ENCODE measurements around the gene CKS1B. TPM values are rescaled to one million over a fixed set of nuclear protein-coding genes. Genes with fewer than 3 reads are reported as not detected.
"Not testable (repeated sequence)": the region's sequence is repeated elsewhere in the genome, so short reads cannot be mapped to it uniquely, and the experiment has no call there.

Gene CKS1B
- total RNA-seq, 1 donor = 68.2 TPM

- DNase-seq (ENCODE audit: low read depth) = no peak
- TF ChIP-seq CTCF (IDR thresholded peaks at IDR 0.05; ENCODE audit: insufficient read depth, low read depth, low read length) = no peak
- no peak overlapping the region for H3K4me3 ChIP-seq (ENCODE audit: low read depth, low read length)
Measured at GRCh38 chr1:154994269-154994587, 19.7 kb downstream of the CKS1B start.

GRCh38 chr1:154994591-154994990 is 20.1 kb downstream of the CKS1B start:
- TF ChIP-seq CTCF (IDR thresholded peaks at IDR 0.05; ENCODE audit: insufficient read depth, low read depth, low read length) = no peak
- no peak overlapping the region for H3K4me3 ChIP-seq (ENCODE audit: low read depth, low read length)
- no peak for DNase-seq (ENCODE audit: low read depth)

- peak; percentile 47 for TF ChIP-seq CTCF (IDR thresholded peaks at IDR 0.05; ENCODE audit: insufficient read depth, low read depth, low read length)
- peak; percentile 88 for DNase-seq (ENCODE audit: low read depth)
Measured at GRCh38 chr1:154995301-154995983, 21.0 kb downstream of the CKS1B start.

GRCh38 chr1:154996966-154997701 is 22.7 kb downstream of the CKS1B start:
- H3K4me3 ChIP-seq (ENCODE audit: low read depth, low read length) = no peak overlapping the region
- no peak for TF ChIP-seq CTCF (IDR thresholded peaks at IDR 0.05; ENCODE audit: insufficient read depth, low read depth, low read length)
- DNase-seq (ENCODE audit: low read depth) = no peak

More at GRCh38 chr1:154995301-154995983, 21.0 kb downstream of the CKS1B start:
- not testable (repeated sequence) for H3K4me3 ChIP-seq (ENCODE audit: low read depth, low read length)

- H3K4me3 ChIP-seq (ENCODE audit: low read depth, low read length) = no peak overlapping the region
- DNase-seq (ENCODE audit: low read depth) = no peak
- TF ChIP-seq CTCF (IDR thresholded peaks at IDR 0.05; ENCODE audit: insufficient read depth, low read depth, low read length) = no peak
Measured at GRCh38 chr1:154998201-154998780, 23.8 kb downstream of the CKS1B start.

GRCh38 chr1:154998818-154999570 is 24.5 kb downstream of the CKS1B start:
- peak overlapping the region; percentile 48 for H3K4me3 ChIP-seq (ENCODE audit: low read depth, low read length)
- peak; percentile 67 for DNase-seq (ENCODE audit: low read depth)
- peak; percentile 94 for TF ChIP-seq CTCF (IDR thresholded peaks at IDR 0.05; ENCODE audit: insufficient read depth, low read depth, low read length)

Measured in fibroblast of villous mesenchyme (primary cell).